HCT116 (cell line): ENCODE results near the gene CDKAL1. TPM values are rescaled to one million over a fixed set of nuclear protein-coding genes. Genes with fewer than 3 reads are reported as not detected.

ENCODE experiments used
- ATAC-seq: fragments of 200-7000 bp; cut with Tn5 transposase; 2 replicates; pipeline ENCODE4 v1.9.1; 2020; ENCODE audit warnings: mild to moderate bottlenecking, moderate library complexity
- BruUV-seq: library from RNA; stranded (reverse); fragments of 400-500 nt; replicated peaks from 2 replicates; lab custom pipeline; 2021; lab: Mats Ljungman, UMichigan
- CTCF ChIA-PET: fragments of 300-600 bp; sonication (Branson Sonifier 250); formaldehyde crosslinking; loops from one replicate; lab custom pipeline; 2021; ENCODE audit warnings: antibody characterized with exemption; lab: Charles Lee
- POLR2A ChIA-PET: fragments of 300-600, 350-600 bp; sonication (Branson Sonifier 250); formaldehyde crosslinking; loops from one replicate; lab custom pipeline; 2021; ENCODE audit warnings: antibody characterized with exemption; lab: Charles Lee
- RAD21 ChIA-PET, 2 experiments: fragments of 300-600 bp; sonication (Branson Sonifier 250); formaldehyde crosslinking; loops; one replicate each; lab custom pipeline; 2023; ENCODE audit warnings: low total read pairs in 2 of 2; ENCODE audit not compliant: uncharacterized antibody in 2 of 2, unreplicated experiment in 2 of 2, low non-redundant PET in 1 of 2; lab: Charles Lee
- DNase-seq: peaks from one replicate; pipeline ENCODE4 v3.0.0-alpha.2; 2010; ENCODE audit warnings: low read depth, low spot score
- H2AFZ ChIP-seq: fragments of 200-600 bp; shearing (Covaris generic), sonication (generic); 2 replicates; pipeline ENCODE4 v1.6.1; 2017; ENCODE audit warnings: low read depth, mixed run types, mixed read lengths, antibody characterized with exemption, low read length; ENCODE audit not compliant: poor library complexity, severe bottlenecking
- H3K27ac ChIP-seq: 2 replicates; pipeline ENCODE4 v1.5.1; 2012; ENCODE audit warnings: low read depth, low read length
- H3K27me3 ChIP-seq: fragments of 200-600 bp; sonication (generic); 2 replicates; pipeline ENCODE4 v1.6.1; 2016; ENCODE audit warnings: mixed run types, low read length, mixed read lengths; ENCODE audit not compliant: insufficient read depth
- H3K36me3 ChIP-seq, 2 experiments: fragments of 200-500 bp in 1 of 2; fragments of 200-600 bp in 1 of 2; sonication (Bioruptor generic) in 1 of 2; sonication (generic) in 1 of 2; 2 replicates each; pipeline versions ENCODE4 v1.5.1 to v1.6.1; 2014 to 2016; ENCODE audit warnings: low read length in 2 of 2, inconsistent platforms in 1 of 2, mixed read lengths in 1 of 2, mixed run types in 1 of 2; ENCODE audit not compliant: insufficient read depth in 2 of 2, control insufficient read depth in 1 of 2
- H3K4me1 ChIP-seq, 2 experiments: fragments of 200-600 bp in 1 of 2; sonication (generic) in 1 of 2; 2 replicates each; pipeline versions ENCODE4 v1.5.1 to v1.6.1; 2012 to 2017; ENCODE audit warnings: low read length in 2 of 2, inconsistent platforms in 1 of 2, mild to moderate bottlenecking in 1 of 2, mixed read lengths in 1 of 2, mixed run types in 1 of 2, moderate library complexity in 1 of 2; ENCODE audit not compliant: insufficient read depth in 2 of 2, control insufficient read depth in 1 of 2
- H3K4me2 ChIP-seq: fragments of 200-600 bp; sonication (generic); 2 replicates; pipeline ENCODE4 v1.6.1; 2017; ENCODE audit warnings: mixed run types, low read length, mixed read lengths
- H3K4me3 ChIP-seq, 2 experiments: fragments of 200-600 bp in 1 of 2; sonication (generic) in 1 of 2; replicated peaks in 1 of 2; 2 replicates each; pipeline ENCODE4 v1.5.1; 2011 to 2016; ENCODE audit warnings: low read length in 2 of 2, control low read depth in 1 of 2, low read depth in 1 of 2, mild to moderate bottlenecking in 1 of 2, mixed read lengths in 1 of 2, mixed run types in 1 of 2
- H3K79me2 ChIP-seq: fragments of 200-600 bp; sonication (generic); 2 replicates; pipeline ENCODE4 v1.6.1; 2017; ENCODE audit warnings: mild to moderate bottlenecking, mixed run types, low read length, moderate library complexity, mixed read lengths; ENCODE audit not compliant: insufficient read depth
- H3K9ac ChIP-seq: fragments of 200-600 bp; sonication (generic); 2 replicates; pipeline ENCODE4 v1.6.1; 2016; ENCODE audit warnings: low read length, mixed read lengths
- H3K9me2 ChIP-seq: fragments of 200-600 bp; sonication (generic), shearing (Covaris generic); 2 replicates; pipeline ENCODE4 v1.6.1; 2017; ENCODE audit warnings: mixed run types, mild to moderate bottlenecking, moderate library complexity; ENCODE audit not compliant: insufficient read depth
- H3K9me3 ChIP-seq, 2 experiments: fragments of 200-500 bp in 1 of 2; fragments of 200-600 bp in 1 of 2; sonication (Bioruptor generic) in 1 of 2; sonication (generic) in 1 of 2; 2 replicates each; pipeline ENCODE4 v1.6.1; 2014 to 2017; ENCODE audit warnings: low read length in 2 of 2, mixed read lengths in 2 of 2, inconsistent platforms in 1 of 2, low read depth in 1 of 2, mild to moderate bottlenecking in 1 of 2, mixed run types in 1 of 2, moderate library complexity in 1 of 2; ENCODE audit not compliant: control insufficient read depth in 1 of 2, insufficient read depth in 1 of 2
- H4K20me1 ChIP-seq: fragments of 200-600 bp; sonication (generic), shearing (Covaris generic); 2 replicates; pipeline ENCODE4 v1.6.1; 2017; ENCODE audit warnings: mixed run types, mild to moderate bottlenecking, moderate library complexity; ENCODE audit not compliant: insufficient read depth
- EGR1 ChIP-seq: IDR thresholded peaks from 2 replicates; pipeline ENCODE4 v1.6.1; 2012; ENCODE audit warnings: low read depth
- ELF1 ChIP-seq: IDR thresholded peaks from 2 replicates; pipeline ENCODE4 v1.6.1; 2012; ENCODE audit warnings: low read depth, borderline replicate concordance
- EZH2 ChIP-seq: fragments of 200-600 bp; sonication (generic); IDR thresholded peaks from 2 replicates; pipeline ENCODE4 v1.6.1; 2017; ENCODE audit warnings: antibody characterized with exemption, mixed run types
- MAX ChIP-seq: IDR thresholded peaks from 2 replicates; pipeline ENCODE4 v1.6.1; 2012
- POLR2A ChIP-seq: IDR thresholded peaks from 2 replicates; pipeline ENCODE4 v1.7.0; 2011; ENCODE audit warnings: borderline replicate concordance; ENCODE audit not compliant: insufficient read depth, insufficient read length; ENCODE audit errors: extremely low read depth
- POLR2AphosphoS5 ChIP-seq: IDR thresholded peaks from 2 replicates; pipeline ENCODE4 v1.6.1; 2011; ENCODE audit warnings: mild to moderate bottlenecking, low read depth, low read length, moderate library complexity
- REST ChIP-seq: IDR thresholded peaks from 2 replicates; pipeline ENCODE4 v1.6.1; 2012; ENCODE audit warnings: low read depth
- SIN3A ChIP-seq: IDR thresholded peaks from 2 replicates; pipeline ENCODE4 v1.6.1; 2012; ENCODE audit warnings: low read depth
- TCF7L2 ChIP-seq: IDR thresholded peaks from 2 replicates; pipeline ENCODE4 v1.7.0; 2011; ENCODE audit warnings: borderline replicate concordance, inconsistent platforms; ENCODE audit not compliant: insufficient read depth, insufficient read length; ENCODE audit errors: extremely low read depth
- YY1 ChIP-seq: IDR thresholded peaks from 2 replicates; pipeline ENCODE4 v1.6.1; 2011; ENCODE audit warnings: low read length, low read depth, moderate library complexity, mild to moderate bottlenecking; ENCODE audit not compliant: insufficient replicate concordance; ENCODE audit errors: extremely low read depth
- ZNF274 ChIP-seq: fragments of 200-500 bp; sonication (Bioruptor generic); IDR thresholded peaks from 2 replicates; pipeline ENCODE4 v1.6.1; 2014; ENCODE audit warnings: mild to moderate bottlenecking, low read depth, low read length, inconsistent platforms
- intact Hi-C: fragments of 100-400 bp; cut with micrococcal nuclease; formaldehyde crosslinking; loops from 2 replicates; pipeline ENCODE4 v1.10.0; 2022
- total RNA-seq: library from RNA; stranded (reverse); gene quantifications from one replicate; pipeline ENCODE4 v1.2.1, GENCODE V29; 2021; ENCODE audit not compliant: unreplicated experiment

CDKAL1 gene
- total RNA-seq, 1 experiment from 2014 or later, result 14.9 TPM

- H3K9ac ChIP-seq, result no peak overlapping the region
- ChIA-PET CTCF (no interaction called here), RAD21 (no interaction called here), POLR2A (interaction anchor here (0.6 kb wide), 1 partner anchor 493 kb away, joined by 3 read pairs; no protein-coding TSS in a partner anchor)
- ATAC-seq, result no peak
- no peaks in the 10 kb centered on the region for H3K27me3 ChIP-seq
- DNase-seq, result no peak
- no peak overlapping the region for H3K4me3 ChIP-seq
- H3K27ac ChIP-seq, result no peak overlapping the region
- peaks cover 10% of the 10 kb centered on the region in 2 experiments; a peak in 2 of 4 replicates for H3K4me1 ChIP-seq
- no peaks in the 10 kb centered on the region for H3K9me2 ChIP-seq
- H3K79me2 ChIP-seq, result no peaks in the 10 kb centered on the region
- intact Hi-C loops, result no loop called here
- BruUV-seq, result no TSS peak
- no peak overlapping the region for H3K4me2 ChIP-seq
- H3K36me3 ChIP-seq, result no peaks in the 10 kb centered on the region
- no peak overlapping the region for H2AFZ ChIP-seq
- H3K9me3 ChIP-seq, result no peaks in the 10 kb centered on the region
- H4K20me1 ChIP-seq, result no peaks in the 10 kb centered on the region
- no peak for TF ChIP-seq REST
- TF ChIP-seq YY1, result no peak
- no peak for TF ChIP-seq MAX
- TF ChIP-seq EZH2, result no peak
- TF ChIP-seq POLR2AphosphoS5, result no peak
- no peak for TF ChIP-seq ELF1
- TF ChIP-seq POLR2A, result no peak
- TF ChIP-seq ZNF274, result no peak
- no peak for TF ChIP-seq TCF7L2
- no peak for TF ChIP-seq SIN3A
- no peak for TF ChIP-seq EGR1
These were observed 561.2 kb downstream of the CDKAL1 start for GRCh38 chr6:21095462-21095861.
